ENCODE results near the gene RGMA.

DNA sequence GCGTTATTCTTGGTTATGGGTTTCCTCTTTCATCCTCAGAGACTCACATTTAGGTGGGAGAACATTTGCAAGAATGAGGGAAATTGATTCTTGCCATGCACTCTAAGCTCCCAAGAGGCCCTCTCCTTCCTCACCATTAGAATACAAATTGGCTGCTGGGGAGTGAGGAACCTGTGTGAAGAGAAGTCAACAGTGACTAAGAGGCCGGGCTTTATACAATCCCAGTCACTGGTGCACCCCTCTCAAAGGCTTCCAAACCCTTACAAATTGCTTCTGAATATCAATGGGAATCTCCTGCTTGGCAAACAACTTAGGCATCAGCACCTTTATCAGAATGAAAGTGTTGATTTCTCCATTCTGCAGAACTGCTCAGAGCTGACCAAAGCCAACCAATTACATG lies 16.5 kb upstream of the RGMA start:
- TF ChIP-seq, protein P1, sequence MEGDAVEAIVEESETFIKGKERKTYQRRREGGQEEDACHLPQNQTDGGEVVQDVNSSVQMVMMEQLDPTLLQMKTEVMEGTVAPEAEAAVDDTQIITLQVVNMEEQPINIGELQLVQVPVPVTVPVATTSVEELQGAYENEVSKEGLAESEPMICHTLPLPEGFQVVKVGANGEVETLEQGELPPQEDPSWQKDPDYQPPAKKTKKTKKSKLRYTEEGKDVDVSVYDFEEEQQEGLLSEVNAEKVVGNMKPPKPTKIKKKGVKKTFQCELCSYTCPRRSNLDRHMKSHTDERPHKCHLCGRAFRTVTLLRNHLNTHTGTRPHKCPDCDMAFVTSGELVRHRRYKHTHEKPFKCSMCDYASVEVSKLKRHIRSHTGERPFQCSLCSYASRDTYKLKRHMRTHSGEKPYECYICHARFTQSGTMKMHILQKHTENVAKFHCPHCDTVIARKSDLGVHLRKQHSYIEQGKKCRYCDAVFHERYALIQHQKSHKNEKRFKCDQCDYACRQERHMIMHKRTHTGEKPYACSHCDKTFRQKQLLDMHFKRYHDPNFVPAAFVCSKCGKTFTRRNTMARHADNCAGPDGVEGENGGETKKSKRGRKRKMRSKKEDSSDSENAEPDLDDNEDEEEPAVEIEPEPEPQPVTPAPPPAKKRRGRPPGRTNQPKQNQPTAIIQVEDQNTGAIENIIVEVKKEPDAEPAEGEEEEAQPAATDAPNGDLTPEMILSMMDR (IDR thresholded peaks at IDR 0.05) = no peak
- TF ChIP-seq POLR2A (IDR thresholded peaks at IDR 0.05) = no peak

Measured in tibial nerve (tissue), 3 donors.